HG02759 (cell line): ENCODE results near the gene PARVG.
"Not testable (repeated sequence)": the region's sequence is repeated elsewhere in the genome, so short reads cannot be mapped to it uniquely, and the experiment has no call there.

ENCODE experiments used
- ATAC-seq: cut with Tn5 transposase; IDR thresholded peaks from one replicate; pipeline ENCODE4 v1.9.1; 2021; ENCODE audit warnings: mild to moderate bottlenecking, moderate library complexity; ENCODE audit not compliant: unreplicated experiment

Gene PARVG

GRCh38 chr22:44237290-44237689 is 56.6 kb downstream of the PARVG start:
- ATAC-seq = no peak

DNA sequence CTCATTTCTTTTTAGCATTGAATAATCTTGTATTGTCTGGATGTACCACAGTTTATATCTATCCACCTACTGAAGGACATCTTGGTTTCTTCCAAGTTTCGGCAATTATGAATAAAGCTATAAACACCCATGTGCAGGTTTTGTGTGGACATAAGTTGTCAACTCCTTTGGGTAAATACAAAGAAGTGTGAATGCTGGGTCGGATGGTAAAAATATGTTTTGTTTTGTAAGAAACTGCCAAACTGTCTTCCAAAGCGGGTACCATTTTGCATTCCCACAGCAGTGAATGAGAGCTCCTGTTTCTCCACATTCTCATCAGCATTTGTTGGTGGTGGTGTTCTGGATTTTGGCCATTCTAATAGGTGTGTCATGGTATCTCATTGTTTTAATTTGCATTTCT is 60.4 kb downstream of the PARVG start:
- not testable (repeated sequence) for ATAC-seq

GRCh38 chr22:44242946-44243724 is 62.4 kb downstream of the PARVG start:
- no peak for ATAC-seq

DNA sequence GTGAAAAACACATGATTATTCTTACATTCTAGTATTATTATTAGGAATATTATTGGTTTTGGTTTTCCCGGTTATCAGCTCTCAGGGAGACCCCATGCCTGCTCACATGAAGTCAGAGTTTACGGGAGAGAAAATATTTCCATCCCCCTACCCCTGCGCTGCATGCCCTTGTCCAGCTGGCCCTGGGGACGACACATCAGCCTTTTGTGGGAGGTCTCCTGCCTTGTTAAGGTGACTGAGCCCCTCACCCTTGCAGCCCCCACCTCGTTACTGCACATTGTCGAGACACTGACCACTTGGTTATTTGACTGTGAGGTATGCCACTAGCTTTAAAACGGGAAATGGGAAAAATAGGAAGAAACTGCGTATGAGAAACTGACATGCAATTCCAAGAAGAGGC is 63.0 kb downstream of the PARVG start:
- ATAC-seq = no peak

GRCh38 chr22:44244265-44244822 is 63.6 kb downstream of the PARVG start:
- no peak for ATAC-seq

- ATAC-seq = no peak
Measured at GRCh38 chr22:44245438-44245837, 64.7 kb downstream of the PARVG start.

DNA sequence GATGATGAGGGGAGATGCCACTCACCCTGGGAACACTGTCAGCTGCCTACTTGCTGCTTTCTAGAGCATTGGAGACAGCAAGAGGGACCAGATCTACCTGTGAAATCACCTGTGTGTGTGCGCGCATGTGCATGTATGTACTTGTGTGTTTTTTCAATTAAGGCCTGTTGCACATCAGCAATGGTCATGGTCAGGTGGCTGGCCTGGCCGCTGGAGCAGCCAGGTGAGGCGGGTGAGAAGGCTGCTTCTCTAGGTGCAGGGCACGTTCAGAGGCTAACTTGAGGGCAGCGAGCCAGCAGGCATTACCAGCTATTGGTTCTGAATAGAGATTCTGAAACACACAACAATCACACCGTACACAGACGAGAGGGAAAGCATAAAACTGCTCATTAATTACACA is 65.1 kb downstream of the PARVG start:
- ATAC-seq = no peak

GRCh38 chr22:44246615-44247326 is 66.0 kb downstream of the PARVG start:
- ATAC-seq = no peak

- no peak for ATAC-seq
Measured at GRCh38 chr22:44247346-44247745, 66.6 kb downstream of the PARVG start.

DNA sequence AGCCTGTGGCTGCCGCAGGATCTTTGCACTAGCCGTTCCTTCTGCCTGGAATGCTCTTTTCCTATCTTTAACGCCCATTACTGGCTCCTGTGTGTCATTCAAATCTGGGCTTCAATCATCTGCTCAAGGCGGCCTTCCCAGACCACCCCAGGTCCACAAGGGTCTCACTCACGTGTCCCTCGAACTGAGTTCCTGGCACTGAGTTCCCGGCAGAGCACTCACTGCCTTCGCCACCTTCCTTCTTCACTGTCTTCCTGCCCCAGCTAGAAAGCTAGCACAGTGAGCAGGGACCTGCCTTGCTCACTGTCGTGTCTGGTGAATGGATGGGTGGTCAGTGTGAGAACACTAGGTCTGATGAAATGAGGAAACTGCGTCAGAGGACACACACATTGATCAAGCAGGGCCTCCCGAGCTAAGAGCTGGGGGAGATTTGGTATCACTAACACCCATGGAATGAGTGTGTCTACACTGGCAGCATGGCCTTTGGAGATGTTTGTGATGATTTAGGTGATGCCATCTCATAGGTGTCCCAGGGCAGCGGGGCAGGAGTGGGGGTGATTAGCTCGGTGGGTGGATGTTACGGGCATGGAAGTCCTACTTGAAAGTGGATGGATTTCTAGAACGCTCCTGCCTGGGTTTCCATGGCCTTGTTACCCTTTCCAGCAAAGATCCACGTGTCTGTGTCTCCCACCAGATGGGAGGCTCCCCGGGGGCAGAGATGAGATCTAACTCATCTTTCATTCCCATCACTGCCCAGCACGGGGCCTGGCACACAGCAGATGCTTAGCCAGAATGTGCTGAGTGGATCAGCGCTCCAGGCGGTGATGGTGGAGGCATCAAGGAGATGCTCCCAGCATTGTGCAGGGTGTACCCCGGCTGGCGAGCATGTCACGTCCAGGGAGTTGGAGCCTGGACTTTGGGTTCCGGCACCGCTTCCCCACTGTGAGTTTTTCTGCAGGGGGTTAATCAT is 67.5 kb downstream of the PARVG start:
- no peak for ATAC-seq

DNA sequence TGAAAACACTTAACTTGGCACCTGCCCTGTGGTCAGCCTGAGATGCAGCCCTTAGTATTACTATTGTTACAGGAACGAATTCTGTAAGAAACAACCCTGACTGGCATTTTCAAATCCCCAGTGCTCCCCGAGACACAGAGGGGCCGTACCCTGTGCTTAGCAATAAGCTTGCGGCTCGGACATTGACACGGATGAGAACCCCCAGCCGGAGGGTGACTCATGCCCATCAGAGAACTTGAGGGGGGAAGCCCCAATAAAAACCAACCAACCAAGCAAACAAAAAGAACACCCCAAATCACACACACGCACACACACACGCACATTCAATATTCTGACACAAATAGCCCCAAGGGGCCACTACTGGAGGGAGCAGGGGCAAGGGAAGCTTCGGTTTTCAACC is 68.2 kb downstream of the PARVG start:
- ATAC-seq = no peak

GRCh38 chr22:44249376-44250147 is 68.8 kb downstream of the PARVG start:
- ATAC-seq = no peak

GRCh38 chr22:44254811-44255210 is 74.1 kb downstream of the PARVG start:
- ATAC-seq = no peak

- ATAC-seq = no peak
Measured at GRCh38 chr22:44256085-44256484, 75.4 kb downstream of the PARVG start.

DNA sequence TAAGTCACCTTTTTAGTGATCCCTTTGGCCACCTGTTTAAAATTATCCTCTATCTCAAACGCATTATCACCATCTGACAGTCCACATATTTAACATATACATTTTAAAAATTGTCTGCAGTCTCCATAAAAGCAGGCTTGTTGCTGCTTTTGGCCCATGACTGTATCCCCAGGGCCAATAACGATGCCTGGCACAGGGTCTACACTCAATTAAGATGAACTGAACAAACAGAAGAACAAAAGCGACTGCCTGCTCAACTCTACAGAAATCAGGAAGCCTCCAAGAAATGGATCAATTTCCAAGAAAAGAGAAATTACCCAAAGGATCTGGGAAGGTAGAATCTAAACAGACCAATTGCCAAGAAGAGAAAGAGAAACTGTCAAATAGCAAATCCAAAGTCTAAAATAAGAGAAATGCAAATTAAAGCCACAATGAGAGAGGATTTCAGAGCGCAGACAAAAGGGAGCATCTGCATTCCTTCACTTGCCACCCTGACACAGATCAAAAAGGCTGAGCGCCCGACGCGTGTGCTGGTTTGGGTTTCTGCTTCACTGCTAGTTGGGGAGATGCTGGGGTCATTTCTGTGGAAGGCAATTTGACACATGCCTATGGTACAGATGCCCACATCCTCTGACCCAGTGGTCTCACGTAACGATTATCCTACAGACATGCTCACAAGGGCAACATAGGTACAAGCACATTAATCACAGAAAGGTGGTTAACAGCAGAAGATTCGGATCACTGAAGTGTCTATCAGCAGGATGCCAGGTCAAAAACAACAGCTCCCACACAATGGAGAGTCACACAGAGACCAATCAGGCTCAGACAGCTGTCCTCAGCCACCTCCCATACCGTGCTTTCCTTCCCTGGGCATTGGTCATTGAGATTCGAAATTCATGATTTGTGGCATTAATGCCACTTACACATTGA is 76.1 kb downstream of the PARVG start:
- no peak for ATAC-seq
